H1 (cell line): Measurements from ENCODE around the gene SLC16A11. TPM values are rescaled to one million over a fixed set of nuclear protein-coding genes. Genes with fewer than 3 reads are reported as not detected.

Experiments used
- ATF3 ChIP-seq: IDR thresholded peaks from 2 replicates; pipeline ENCODE4 v1.6.1; 2011; ENCODE audit warnings: low read depth, mild to moderate bottlenecking, low read length; ENCODE audit not compliant: insufficient read depth
- CHD7 ChIP-seq: fragments of 300-600 bp; sonication (generic); IDR thresholded peaks from 2 replicates; pipeline ENCODE4 v1.7.1; 2012; ENCODE audit warnings: low read length, moderate library complexity, mild to moderate bottlenecking, inconsistent platforms; ENCODE audit not compliant: insufficient replicate concordance
- POLR2AphosphoS5 ChIP-seq: IDR thresholded peaks from 2 replicates; pipeline ENCODE4 v1.6.1; 2011; ENCODE audit warnings: low read depth, low read length
- RBBP5 ChIP-seq: IDR thresholded peaks from 2 replicates; pipeline ENCODE4 v1.7.1; 2012; ENCODE audit warnings: low read depth, mild to moderate bottlenecking, inconsistent platforms, low read length, moderate library complexity, borderline replicate concordance
- SUZ12 ChIP-seq: fragments of 200-600 bp; sonication (generic); IDR thresholded peaks from 2 replicates; pipeline ENCODE4 v1.6.1; 2012; ENCODE audit warnings: mild to moderate bottlenecking, inconsistent platforms, low read length, moderate library complexity, mixed read lengths
- polyA plus RNA-seq, 7 experiments: library from polyadenylated mRNA; depleted of rRNA in 3 of 7; stranded (reverse) in 5 of 7; unstranded in 2 of 7; fragments of >200 nt in 5 of 7; fragments of 200-250 nt in 2 of 7; gene quantifications; 1 replicate in 5 of 7; 2 replicates in 1 of 7; 4 replicates in 1 of 7; pipeline versions ENCODE4 v1.2.1 to v1.2.3, GENCODE V29; 2011 to 2013; ENCODE audit warnings: missing spikeins in 2 of 7, mixed read lengths in 2 of 7
- total RNA-seq: library from RNA; stranded (reverse); fragmentation: NEBNext Ultra II Directional; extraction: Animal tissue kit (Norgen Biotek cat#: 25700); gene quantifications from 2 replicates; pipeline ENCODE4 v1.2.1, GENCODE V29; 2021

The SLC16A11 gene
- total and polyA plus RNA-seq, 2 of the 8 experiments (the other 6 are each of a cell fraction or from before 2014, with no cell fraction given), result 0.35 to 0.39 TPM

- TF ChIP-seq CHD7 (no peak), RBBP5 (no peak), POLR2AphosphoS5 (no peak), ATF3 (no peak), SUZ12 (no peak)
Measured at GRCh38 chr17:7029659-7030058, 14.2 kb downstream of the SLC16A11 start (continued).
